GM12875 (cell line): ENCODE results near the gene PELI2.

ENCODE experiments used
- H3K4me3 ChIP-seq: one replicate; pipeline ENCODE4 v1.5.1; 2011; ENCODE audit warnings: low read depth, low read length, control low read depth
- CTCF ChIP-seq: IDR thresholded peaks from 2 replicates; pipeline ENCODE4 v1.5.1; 2011; ENCODE audit warnings: low read depth, mild to moderate bottlenecking, control low read depth, inconsistent platforms, low read length, moderate library complexity, borderline replicate concordance; ENCODE audit not compliant: insufficient read depth

Gene PELI2

GRCh38 chr14:56131865-56132833, 13.9 kb downstream of the PELI2 start:
- no peak for TF ChIP-seq CTCF
- no peak overlapping the region for H3K4me3 ChIP-seq

DNA sequence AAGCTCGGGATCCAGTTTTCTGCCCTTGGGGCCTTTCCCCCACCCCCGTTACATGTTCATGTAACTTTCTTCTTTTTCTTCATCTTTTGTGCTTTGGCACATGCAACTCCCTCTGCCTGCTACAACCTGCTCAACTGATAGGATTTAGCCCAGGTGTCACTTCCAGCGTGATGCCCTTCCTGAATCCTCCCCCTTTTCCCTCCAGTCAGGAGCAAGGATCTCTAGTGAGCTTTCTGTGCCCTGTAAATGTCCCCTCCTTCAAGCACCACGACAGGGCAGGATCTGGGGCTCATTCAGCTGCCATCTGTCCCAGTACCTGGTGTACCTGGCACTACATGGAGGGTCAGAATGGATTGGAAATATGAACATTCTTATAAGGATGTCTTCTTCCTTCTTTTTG, 15.3 kb downstream of the PELI2 start:
- TF ChIP-seq CTCF: no peak
- no peak overlapping the region for H3K4me3 ChIP-seq

DNA sequence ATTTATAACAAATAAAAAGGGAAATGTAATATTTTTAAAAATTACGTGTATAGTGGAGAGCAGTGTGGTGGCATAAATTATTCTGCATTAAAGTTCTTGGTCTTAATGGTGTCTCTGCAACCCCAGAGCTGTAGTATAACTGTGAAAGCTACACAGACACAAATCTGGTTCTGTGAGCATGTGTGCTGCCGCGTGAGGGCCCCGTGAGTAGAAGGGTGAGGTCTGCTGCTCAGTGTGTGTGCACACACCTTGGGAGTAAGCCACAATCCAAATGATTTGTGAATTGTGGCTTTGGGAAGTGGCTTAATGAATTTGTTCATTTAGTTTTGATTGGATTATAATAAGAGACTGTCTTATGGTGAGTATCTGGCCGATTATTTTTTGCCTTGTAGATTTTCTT, 16.8 kb downstream of the PELI2 start:
- TF ChIP-seq CTCF: no peak
- no peak overlapping the region for H3K4me3 ChIP-seq

DNA sequence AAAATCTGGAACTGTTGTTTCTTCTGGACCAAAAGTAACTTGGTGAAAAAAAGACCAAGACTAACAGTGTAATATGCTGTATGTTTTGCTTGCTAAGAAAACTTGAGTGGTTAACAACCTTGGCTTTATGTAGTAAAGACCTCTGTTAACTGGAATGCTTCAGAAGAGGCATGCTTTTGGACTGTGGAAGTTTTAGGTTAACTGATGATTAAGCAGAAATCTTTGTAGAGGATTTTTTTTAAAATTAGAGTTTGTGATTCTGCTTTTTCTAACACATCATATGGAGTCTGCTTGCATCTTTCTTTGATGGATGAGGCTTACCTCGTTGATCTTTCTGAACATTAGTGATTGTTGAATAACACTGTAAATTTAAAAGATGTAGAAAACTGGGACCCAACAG, 17.5 kb downstream of the PELI2 start:
- H3K4me3 ChIP-seq: no peak overlapping the region
- TF ChIP-seq CTCF: no peak

DNA sequence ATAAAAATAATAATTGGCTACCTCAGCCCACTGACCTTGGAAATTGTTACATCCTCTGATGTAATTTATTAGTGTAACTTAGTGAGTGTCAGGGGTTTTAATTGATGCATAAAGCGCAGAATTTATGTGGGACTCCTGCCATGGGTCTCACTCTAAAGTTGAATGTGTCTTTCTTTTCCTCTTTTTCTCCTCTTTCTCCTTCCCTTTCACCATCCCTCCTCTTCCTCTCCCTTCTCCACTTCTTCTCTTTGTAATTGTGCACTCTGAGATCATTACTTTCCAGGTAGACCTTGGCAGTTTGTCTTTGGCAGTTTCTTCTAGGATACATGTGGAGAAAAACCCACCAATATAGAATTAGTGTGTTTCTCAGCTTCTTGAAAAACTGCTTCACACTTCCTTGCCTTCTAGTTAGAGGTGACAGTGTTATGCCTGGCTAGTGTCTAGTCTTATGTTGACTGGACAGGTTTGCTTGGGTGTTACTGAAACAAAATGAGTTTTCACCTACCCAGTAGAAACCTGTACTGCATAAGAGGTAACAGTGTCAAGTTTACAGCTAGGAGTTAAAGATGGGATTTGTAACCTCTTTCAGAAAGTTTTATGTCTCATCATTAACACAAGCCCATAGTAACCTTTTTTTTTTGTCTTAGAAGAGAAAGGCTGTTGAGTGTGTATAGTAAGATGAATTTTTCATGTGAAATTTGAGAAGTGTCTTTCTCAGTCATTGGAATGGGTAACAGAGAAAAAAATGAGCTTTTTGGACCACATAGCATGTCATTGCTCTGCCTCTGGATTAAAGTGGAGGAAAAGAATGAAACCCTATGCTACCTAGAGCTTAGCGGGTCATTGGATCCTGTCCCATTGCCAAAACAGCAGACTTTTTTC, 18.6 kb downstream of the PELI2 start:
- TF ChIP-seq CTCF: no peak
- no peak overlapping the region for H3K4me3 ChIP-seq

- TF ChIP-seq CTCF: no peak
- H3K4me3 ChIP-seq: no peak overlapping the region
Observed at GRCh38 chr14:56137453-56137807, 19.2 kb downstream of the PELI2 start.
